Activated gamma-delta T cell treated with anti-CD3 and anti-CD28 coated beads, Interleukin-2, amount 50 U/mL, for 16 hours (primary cell): ENCODE data around the gene MALT1.
"Not testable (repeated sequence)": the region's sequence is repeated elsewhere in the genome, so short reads cannot be mapped to it uniquely, and the experiment has no call there.

Source experiments
- DNase-seq: peaks from one replicate; pipeline ENCODE4 v3.0.0-alpha.2; 2020; ENCODE audit warnings: low read depth

MALT1 gene

GRCh38 chr18:58772161-58772560, 100.9 kb downstream of the MALT1 start:
- DNase-seq, result no peak

DNA sequence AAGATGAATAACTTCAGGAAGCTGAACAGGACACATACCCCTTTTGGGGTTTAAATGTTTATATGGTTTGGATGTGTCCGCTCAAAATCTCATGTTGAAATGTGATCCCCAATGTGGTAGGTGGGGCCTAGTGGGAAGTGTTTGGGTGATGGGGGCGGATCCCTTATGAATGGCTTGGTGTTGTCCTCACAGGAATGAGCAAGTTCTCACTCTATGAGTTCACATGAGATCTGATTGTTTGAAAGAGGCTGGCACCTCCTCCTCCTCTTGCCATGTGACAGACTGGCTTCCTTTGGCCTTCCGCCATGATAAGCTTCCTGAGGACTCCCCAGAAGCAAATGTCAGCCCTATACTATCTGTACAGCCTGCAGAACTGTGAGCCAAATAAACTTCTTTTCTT, 104.8 kb downstream of the MALT1 start:
- no peak for DNase-seq

DNA sequence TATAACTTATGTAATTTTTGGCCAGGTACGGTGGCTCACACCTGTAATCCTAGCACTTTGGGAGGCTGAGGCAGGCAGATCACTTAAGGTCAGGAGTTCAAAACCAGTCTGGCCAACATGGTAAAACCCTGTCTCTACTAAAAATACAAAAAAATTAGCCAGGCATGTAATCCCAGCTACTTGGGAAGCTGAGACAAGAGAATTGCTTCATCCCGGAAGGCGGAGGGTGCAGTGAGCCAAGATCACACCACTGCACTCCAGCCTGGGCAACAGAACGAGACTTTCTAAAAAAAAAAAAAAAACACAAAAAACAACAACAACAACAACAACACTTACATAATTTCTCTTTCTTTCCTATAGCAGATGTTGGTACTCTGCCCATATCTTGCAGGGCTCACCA, 105.3 kb downstream of the MALT1 start:
- DNase-seq, result not testable (repeated sequence)

GRCh38 chr18:58777471-58777870, 106.2 kb downstream of the MALT1 start:
- DNase-seq, result no peak

- no peak for DNase-seq
Observed at GRCh38 chr18:58779529-58779928, 108.3 kb downstream of the MALT1 start.

DNA sequence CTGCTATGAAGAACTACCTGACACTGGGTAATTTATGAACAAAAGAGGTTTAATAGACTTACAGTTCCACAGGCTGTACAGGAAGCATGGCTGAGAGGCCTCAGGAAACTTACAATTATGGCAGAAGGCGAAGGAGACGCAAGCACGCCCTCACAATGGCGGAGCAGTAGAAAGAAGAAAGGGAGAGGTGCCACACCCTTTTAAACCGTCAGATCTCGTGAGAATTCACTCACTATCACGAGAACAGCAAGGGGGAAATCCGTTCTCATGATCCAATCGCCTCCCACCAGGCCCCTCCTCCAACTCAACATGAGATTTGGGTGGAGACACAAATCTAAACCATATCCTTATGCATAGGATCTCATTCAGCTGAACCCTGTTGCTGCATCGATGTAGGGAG, 108.8 kb downstream of the MALT1 start:
- DNase-seq, result no peak

DNA sequence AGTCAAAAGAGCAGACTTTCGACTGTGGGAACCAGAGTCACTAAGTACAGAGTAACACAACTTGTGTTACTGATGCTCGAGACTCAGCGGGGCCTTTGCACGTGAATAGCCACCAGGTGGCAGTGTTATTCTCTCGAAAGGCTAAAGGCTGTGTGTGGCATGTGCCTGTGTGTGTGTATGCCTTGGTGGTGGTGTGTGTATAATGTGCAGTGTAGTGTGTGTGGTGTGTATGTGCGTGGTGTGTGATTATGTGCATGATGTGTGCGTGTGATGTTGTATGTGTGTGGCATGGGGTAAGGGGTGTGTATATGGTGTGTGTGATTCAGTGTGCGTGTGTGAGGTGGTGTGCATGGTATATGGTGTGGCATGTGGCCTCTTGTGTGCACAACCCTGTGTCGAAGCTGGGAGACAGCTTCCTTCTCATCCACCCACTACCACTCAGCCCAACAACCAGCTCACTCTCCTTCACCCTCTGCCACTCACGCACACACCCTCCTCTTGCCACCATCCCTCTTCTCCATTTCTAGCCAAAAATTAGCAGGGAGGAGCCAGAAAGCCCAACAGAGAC, 110.4 kb downstream of the MALT1 start:
- peak; percentile 31 for DNase-seq

- no peak for DNase-seq
Observed at GRCh38 chr18:58784601-58785137, 113.4 kb downstream of the MALT1 start.

DNA sequence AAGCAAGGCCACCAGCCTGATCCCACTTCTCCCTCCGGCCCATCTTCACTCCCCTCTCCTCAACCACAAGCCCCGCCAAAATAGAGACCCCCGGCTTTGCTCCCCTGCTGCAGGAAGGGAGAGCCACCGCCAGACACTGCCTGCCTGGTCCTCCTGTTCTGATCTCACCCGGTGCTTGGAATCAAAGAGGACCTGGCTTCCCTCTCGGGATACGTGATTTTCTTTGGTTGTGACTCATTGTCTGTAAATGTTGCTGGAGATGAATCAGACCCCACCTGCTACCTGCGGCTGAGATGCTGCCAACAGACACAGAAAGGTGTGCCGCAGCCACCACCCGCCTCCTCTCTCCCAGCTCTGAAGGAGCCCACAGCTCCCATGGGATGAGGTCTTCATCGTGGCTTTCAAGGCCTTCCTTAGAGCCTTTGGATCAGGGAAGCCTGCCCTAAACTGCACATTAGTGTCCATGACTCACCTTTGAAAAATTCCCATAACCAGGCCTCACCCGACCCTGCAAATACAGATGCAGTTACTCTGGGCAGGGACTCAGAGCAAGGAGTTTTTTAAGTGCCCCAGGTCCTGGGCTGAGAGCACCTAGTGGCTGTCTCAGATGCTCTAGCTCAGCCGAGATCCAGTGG, 114.0 kb downstream of the MALT1 start:
- DNase-seq, result no peak

DNA sequence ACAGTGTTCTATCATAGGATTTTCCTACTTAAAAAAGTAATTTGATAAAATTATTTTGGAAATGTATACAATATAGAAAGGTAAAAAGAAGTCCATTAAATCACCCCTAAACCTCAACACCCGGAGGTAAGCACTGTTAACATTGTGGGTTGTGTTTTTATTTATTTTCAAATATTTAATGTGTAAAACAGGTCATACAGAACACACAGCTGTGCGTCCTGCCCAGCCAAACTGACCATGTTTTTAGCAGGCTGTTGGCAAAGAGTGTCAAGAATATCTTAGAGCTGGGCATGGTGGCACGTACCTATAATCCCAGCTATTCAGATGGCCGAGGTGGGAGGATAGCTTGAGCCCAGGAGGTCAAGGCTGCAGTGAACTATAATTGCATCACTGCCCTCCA, 114.6 kb downstream of the MALT1 start:
- no peak for DNase-seq

GRCh38 chr18:58787536-58788149, 116.4 kb downstream of the MALT1 start:
- no peak for DNase-seq

DNA sequence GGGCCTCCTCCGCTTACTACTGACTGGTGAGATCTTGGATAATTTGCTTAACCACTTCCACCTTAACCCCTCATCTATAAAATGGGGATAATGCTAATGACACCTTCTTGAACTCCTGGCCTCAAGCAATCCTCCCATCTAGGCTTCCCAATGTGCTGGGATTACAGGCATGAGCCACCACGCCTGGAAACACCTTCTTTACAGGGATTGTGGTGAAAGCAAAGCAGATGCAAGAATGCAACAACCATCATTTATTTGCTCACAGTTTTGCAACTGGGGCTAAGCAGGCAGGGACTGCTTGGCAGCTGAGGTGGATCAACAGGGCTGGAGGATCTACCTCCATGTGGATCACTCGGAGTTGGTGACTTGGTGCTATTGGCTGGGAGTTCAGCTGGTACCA, 117.2 kb downstream of the MALT1 start:
- no peak for DNase-seq

DNA sequence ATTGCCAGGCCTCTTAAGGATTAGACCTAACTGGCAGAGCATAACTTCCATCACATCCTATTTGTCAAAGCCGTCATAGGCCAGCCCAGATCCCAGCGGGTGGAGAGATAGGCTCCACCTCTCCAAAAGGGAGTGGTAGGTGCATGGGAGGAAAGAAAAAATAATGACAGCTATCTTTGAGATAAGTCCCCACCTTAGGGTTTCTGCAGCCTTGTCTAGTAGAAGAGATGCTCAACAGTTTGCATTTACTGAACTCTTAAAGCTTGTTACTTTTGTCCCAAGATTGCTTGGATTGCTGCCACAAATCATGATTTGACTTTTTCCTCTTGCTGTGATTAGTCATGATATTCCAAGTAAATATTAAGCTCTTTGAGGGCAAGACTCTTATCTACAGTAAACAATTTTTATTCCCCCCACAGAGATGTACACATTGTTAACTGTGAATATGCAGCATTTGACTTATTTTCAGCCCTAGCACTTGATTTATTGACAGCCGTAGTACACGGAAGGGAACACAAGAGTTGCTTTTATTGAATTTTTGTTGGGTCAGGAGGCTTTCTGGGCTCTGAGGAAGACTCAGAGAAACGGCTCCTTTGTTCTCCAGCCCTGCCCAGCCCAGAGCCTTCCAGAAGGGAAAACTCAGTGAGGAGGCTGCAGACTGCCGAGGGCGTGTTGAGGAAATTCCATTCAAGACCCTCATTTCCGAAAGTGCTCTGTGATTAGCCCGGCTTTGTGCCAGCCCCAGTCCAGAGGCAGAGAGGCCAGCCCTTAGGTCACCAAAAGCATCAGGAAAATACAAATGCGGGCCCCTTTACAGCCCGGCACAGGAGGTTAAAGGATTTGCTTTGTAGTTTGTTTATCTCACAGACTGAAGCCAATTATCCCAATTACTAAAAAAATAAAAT, 118.0 kb downstream of the MALT1 start:
- no peak for DNase-seq

DNA sequence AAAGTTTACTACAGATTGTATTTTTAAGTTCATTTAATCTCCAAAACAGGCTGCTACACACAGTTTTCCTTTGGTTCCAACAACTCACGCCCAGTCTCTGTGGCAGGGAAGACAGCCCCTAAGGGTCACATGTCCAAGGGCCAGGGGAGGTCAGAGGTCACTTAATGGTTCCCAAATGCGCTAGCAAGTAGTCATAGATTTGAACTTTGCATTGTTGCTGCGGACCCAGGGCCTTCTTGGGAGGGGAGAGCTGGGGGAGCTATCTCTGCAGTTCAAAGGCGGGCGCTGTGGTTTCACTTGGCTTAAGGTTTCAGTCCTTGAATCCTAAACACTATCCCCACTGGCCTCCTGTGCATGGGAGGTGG, 118.6 kb downstream of the MALT1 start:
- DNase-seq, result no peak

DNA sequence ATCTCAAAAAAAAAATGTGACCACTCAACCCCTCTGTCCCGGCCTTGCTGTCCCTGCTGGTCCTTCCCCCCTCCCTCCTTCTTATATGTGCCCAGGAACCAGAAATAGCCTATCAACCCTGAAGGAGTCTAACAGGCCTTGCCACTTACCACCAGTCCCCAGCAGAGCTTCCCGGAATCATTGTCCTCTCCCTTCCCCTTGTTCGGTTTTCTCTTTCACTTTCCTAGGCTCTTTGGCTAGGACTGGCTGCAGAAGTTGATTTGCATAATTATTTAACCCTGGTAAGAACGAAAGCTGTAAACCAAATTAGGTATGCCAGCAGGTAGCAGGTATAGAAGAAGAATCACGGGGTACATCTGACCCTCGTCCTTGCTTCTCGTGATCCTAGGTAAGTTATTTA, 120.8 kb downstream of the MALT1 start:
- no peak for DNase-seq

DNA sequence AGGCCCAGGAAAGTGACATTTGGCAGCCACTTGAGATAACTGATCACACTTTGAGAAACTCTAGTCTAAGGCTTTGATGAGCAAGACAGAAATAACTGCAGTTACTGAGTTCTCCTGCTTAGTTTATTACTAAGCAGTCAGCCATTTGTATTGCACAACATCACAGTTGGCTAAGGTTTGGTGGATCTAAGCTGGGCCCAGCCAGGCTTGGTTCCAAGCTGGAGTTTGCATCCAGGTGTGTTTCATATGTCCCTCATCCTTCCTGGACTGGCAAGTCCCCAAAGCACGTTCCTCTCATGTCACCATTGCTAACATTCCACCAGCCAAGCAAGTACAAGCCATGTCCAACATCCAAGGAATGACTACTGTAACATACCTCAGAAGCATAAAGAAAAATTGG, 122.1 kb downstream of the MALT1 start:
- no peak for DNase-seq

- DNase-seq, result no peak
Observed at GRCh38 chr18:58796220-58796619, 125.0 kb downstream of the MALT1 start.

DNA sequence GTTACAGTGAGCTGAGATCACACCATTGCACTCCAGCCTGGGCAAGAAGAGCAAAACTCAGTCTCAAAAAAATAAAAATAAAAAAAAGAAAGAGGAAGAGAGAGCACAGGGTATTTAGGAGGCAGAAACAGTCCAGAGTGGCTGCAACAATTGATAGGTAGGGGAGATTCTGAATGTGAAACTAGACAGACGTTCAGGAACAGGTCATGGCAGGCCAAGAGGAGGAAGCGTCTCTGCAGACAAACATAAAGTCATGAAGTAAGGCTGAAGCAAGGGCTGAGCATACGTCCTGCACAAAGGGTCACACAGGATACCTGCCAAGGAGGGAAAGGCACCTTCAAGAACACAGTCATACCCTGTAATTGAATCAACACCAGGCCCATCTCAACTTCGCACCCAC, 129.3 kb downstream of the MALT1 start:
- DNase-seq, result no peak

DNA sequence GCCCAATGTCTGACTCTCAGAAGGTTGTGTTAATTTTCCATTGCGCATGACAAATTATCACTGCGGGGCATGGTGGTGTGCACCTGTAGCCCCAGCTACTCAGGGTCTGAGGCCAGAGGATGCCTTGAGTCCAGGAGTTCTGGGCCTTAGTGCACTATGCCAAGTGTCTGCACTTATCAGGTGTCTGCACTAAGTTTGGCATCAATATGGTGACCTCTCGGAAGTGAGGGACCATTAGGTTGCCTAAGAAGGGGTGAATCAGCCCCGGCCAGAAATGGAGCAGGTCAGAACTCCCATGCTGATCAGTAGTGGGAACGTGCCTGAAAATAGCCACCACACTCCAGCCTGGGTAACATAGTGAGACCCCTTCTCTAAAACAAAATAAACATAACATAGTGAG, 131.7 kb downstream of the MALT1 start:
- DNase-seq, result no peak

DNA sequence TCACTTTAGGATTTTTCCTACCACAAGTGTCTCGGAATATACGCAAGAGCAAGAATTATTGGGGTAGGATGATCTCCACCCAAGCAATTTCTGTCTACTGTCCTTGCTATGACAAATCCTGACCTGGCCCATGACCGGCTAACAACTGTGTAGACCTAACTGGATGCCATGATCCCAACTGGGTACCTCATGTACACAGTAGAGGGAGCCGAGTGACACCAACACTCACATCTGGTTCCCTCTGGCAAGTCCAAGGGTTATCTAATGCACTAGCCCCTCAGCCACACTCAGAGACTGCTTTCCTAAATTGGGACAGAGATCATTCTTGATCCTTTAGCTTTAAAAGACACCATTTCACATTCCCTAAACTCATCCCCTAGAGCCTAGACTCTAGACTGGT, 132.7 kb downstream of the MALT1 start:
- DNase-seq, result no peak
